Measurements from ENCODE around the gene LAMA5.

DNA sequence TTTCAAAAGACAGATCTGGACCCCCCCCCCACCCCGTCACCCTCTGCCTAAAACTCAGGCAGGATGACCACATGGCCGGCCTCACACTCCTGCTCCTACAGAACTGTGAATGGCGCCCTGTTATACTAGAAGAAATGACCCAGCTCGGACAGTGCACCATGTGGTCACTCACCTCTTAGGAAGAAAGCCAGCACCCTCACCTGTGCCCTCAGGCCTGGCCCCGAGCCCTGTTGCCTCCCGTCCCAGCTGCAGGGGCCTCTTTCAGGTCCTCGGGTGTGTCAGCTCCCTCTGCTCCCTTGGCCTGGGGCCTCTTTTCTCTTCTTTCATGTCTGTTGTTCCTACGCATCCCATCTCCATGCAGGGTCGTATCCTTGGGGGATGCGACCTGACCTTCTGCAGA, 105.0 kb downstream of the LAMA5 start:
- TF ChIP-seq, protein P1, sequence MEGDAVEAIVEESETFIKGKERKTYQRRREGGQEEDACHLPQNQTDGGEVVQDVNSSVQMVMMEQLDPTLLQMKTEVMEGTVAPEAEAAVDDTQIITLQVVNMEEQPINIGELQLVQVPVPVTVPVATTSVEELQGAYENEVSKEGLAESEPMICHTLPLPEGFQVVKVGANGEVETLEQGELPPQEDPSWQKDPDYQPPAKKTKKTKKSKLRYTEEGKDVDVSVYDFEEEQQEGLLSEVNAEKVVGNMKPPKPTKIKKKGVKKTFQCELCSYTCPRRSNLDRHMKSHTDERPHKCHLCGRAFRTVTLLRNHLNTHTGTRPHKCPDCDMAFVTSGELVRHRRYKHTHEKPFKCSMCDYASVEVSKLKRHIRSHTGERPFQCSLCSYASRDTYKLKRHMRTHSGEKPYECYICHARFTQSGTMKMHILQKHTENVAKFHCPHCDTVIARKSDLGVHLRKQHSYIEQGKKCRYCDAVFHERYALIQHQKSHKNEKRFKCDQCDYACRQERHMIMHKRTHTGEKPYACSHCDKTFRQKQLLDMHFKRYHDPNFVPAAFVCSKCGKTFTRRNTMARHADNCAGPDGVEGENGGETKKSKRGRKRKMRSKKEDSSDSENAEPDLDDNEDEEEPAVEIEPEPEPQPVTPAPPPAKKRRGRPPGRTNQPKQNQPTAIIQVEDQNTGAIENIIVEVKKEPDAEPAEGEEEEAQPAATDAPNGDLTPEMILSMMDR (IDR thresholded peaks at IDR 0.05; ENCODE audit: low read depth, low read length), result no peak
- TF ChIP-seq EZH2phosphoT487 (IDR thresholded peaks at IDR 0.05; ENCODE audit: low read depth), result no peak

Data from OCI-LY3 (cell line).